Measurements from ENCODE around the gene APLNR.

- no peak for TF ChIP-seq CTCF (IDR thresholded peaks at IDR 0.05; ENCODE audit: low read depth, low read length)
- TF ChIP-seq EZH2phosphoT487 (IDR thresholded peaks at IDR 0.05; ENCODE audit: low read depth): no peak
Measured at GRCh38 chr11:57237204-57237681, at the start of gene APLNR.

Measured in OCI-LY3 (cell line).